H1 (cell line): ENCODE data around the gene PTGIR. TPM values are rescaled to one million over a fixed set of nuclear protein-coding genes. Genes with fewer than 3 reads are reported as not detected.

Experiments
- CBX5 ChIP-seq: fragments of 300-800, 300-1000 bp; sonication (generic); IDR thresholded peaks from 2 replicates; pipeline ENCODE4 v1.7.1; 2016; ENCODE audit warnings: antibody characterized with exemption, low read length, low read depth
- CREB1 ChIP-seq: IDR thresholded peaks from 2 replicates; pipeline ENCODE4 v1.6.1; 2012; ENCODE audit warnings: inconsistent platforms
- CTBP2 ChIP-seq: IDR thresholded peaks from 2 replicates; pipeline ENCODE4 v1.7.0; 2011; ENCODE audit warnings: borderline replicate concordance, mild to moderate bottlenecking, moderate library complexity, mixed read lengths, low read length; ENCODE audit not compliant: insufficient read depth, insufficient read length
- EP300 ChIP-seq, 2 experiments: IDR thresholded peaks; 1 replicate in 1 of 2; 2 replicates in 1 of 2; pipeline ENCODE4 v1.6.1; 2011 to 2012; ENCODE audit warnings: low read depth in 2 of 2, low read length in 2 of 2, mild to moderate bottlenecking in 2 of 2, borderline replicate concordance in 1 of 2, inconsistent platforms in 1 of 2, moderate library complexity in 1 of 2
- KDM4A ChIP-seq: IDR thresholded peaks from one replicate; pipeline ENCODE4 v1.7.1; 2012; ENCODE audit warnings: low read depth, mild to moderate bottlenecking, moderate library complexity, low read length, inconsistent platforms; ENCODE audit not compliant: severe bottlenecking
- polyA plus RNA-seq, 7 experiments: library from polyadenylated mRNA; depleted of rRNA in 3 of 7; stranded (reverse) in 5 of 7; unstranded in 2 of 7; fragments of >200 nt in 5 of 7; fragments of 200-250 nt in 2 of 7; gene quantifications; 1 replicate in 5 of 7; 2 replicates in 1 of 7; 4 replicates in 1 of 7; pipeline versions ENCODE4 v1.2.1 to v1.2.3, GENCODE V29; 2011 to 2013; ENCODE audit warnings: missing spikeins in 2 of 7, mixed read lengths in 2 of 7
- total RNA-seq: library from RNA; stranded (reverse); fragmentation: NEBNext Ultra II Directional; extraction: Animal tissue kit (Norgen Biotek cat#: 25700); gene quantifications from 2 replicates; pipeline ENCODE4 v1.2.1, GENCODE V29; 2021
- TF ChIP-seq, protein P1 (sequence below), 3 experiments: IDR thresholded peaks; 1 replicate in 2 of 3; 2 replicates in 1 of 3; pipeline versions ENCODE4 v1.5.1 to v1.6.1; 2011; ENCODE audit warnings: low read length in 3 of 3, mild to moderate bottlenecking in 3 of 3, inconsistent platforms in 2 of 3, low read depth in 1 of 3, moderate library complexity in 1 of 3; ENCODE audit not compliant: insufficient read depth in 1 of 3; ENCODE audit errors: control extremely low read depth in 1 of 3

Gene PTGIR
- total and polyA plus RNA-seq, 2 of the 8 experiments (the other 6 are each of a cell fraction or from before 2014, with no cell fraction given) = 0.15 TPM; not detected in 1

- TF ChIP-seq, protein P1, sequence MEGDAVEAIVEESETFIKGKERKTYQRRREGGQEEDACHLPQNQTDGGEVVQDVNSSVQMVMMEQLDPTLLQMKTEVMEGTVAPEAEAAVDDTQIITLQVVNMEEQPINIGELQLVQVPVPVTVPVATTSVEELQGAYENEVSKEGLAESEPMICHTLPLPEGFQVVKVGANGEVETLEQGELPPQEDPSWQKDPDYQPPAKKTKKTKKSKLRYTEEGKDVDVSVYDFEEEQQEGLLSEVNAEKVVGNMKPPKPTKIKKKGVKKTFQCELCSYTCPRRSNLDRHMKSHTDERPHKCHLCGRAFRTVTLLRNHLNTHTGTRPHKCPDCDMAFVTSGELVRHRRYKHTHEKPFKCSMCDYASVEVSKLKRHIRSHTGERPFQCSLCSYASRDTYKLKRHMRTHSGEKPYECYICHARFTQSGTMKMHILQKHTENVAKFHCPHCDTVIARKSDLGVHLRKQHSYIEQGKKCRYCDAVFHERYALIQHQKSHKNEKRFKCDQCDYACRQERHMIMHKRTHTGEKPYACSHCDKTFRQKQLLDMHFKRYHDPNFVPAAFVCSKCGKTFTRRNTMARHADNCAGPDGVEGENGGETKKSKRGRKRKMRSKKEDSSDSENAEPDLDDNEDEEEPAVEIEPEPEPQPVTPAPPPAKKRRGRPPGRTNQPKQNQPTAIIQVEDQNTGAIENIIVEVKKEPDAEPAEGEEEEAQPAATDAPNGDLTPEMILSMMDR (IDR thresholded peaks at IDR 0.05; ENCODE audit: control extremely low read depth in 1 of 3, insufficient read depth in 1 of 3, low read depth in 1 of 3, low read length in 3 of 3) = no peak
- TF ChIP-seq CREB1 = no peak
- TF ChIP-seq CTBP2 = no peak
- TF ChIP-seq KDM4A = no peak
- no peak for TF ChIP-seq CBX5
- no peak for TF ChIP-seq EP300 (IDR thresholded peaks at IDR 0.05; ENCODE audit: borderline replicate concordance in 1 of 2, low read depth in 2 of 2, low read length in 2 of 2)
- TF ChIP-seq, all 59 proteins: peak for 0
These were observed 7.3 kb downstream of the PTGIR start (continued) for GRCh38 chr19:46617601-46618000.
